IMR-90 (cell line): ENCODE results near the gene MROH8. TPM values are rescaled to one million over a fixed set of nuclear protein-coding genes. Genes with fewer than 3 reads are reported as not detected.

Experiments
- ATAC-seq: fragments of 200-7000 bp; cut with Tn5 transposase; 2 replicates; pipeline ENCODE4 v1.9.1; 2020; ENCODE audit warnings: low read depth, mild to moderate bottlenecking, moderate library complexity
- BruUV-seq: library from RNA; stranded (reverse); fragments of 400-500 nt; replicated peaks from 2 replicates; lab custom pipeline; 2021; lab: Mats Ljungman, UMichigan
- CTCF ChIA-PET: fragments of 300-600 bp; formaldehyde crosslinking; extraction: SDS; loops from one replicate; lab custom pipeline; 2021; ENCODE audit warnings: antibody characterized with exemption; lab: Yijun Ruan, JAX
- POLR2A ChIA-PET: fragments of 300-600 bp; sonication (Branson Sonifier 250); formaldehyde crosslinking; loops from one replicate; lab custom pipeline; 2022; ENCODE audit warnings: antibody characterized with exemption; ENCODE audit not compliant: unreplicated experiment; lab: Charles Lee
- DNase-seq: peaks from one replicate; pipeline ENCODE4 v3.0.0; 2013
- H2AFZ ChIP-seq: replicated peaks from 2 replicates; pipeline ENCODE3; 2013; ENCODE audit warnings: low read length, mild to moderate bottlenecking; ENCODE audit not compliant: poor library complexity
- H2AK5ac ChIP-seq: 2 replicates; pipeline ENCODE4 v1.6.1; 2013; ENCODE audit warnings: low read depth, low read length, inconsistent platforms
- H2AK9ac ChIP-seq: replicated peaks from 2 replicates; pipeline ENCODE3; 2013; ENCODE audit warnings: mild to moderate bottlenecking, low read depth, low read length, moderate library complexity; ENCODE audit not compliant: poor library complexity
- H2BK120ac ChIP-seq: 2 replicates; pipeline ENCODE4 v1.6.1; 2013; ENCODE audit warnings: low read depth, low read length, inconsistent platforms
- H2BK15ac ChIP-seq: 3 replicates; pipeline ENCODE4 v1.6.1; 2013; ENCODE audit warnings: low read depth, low read length, inconsistent platforms
- H2BK20ac ChIP-seq: 2 replicates; pipeline ENCODE4 v1.6.1; 2013; ENCODE audit warnings: low read depth, mild to moderate bottlenecking, inconsistent platforms, low read length, moderate library complexity
- H2BK5ac ChIP-seq: 2 replicates; pipeline ENCODE4 v1.6.1; 2013; ENCODE audit warnings: mild to moderate bottlenecking, low read depth, low read length, inconsistent platforms; ENCODE audit not compliant: poor library complexity, severe bottlenecking
- H3K14ac ChIP-seq: replicated peaks from 2 replicates; pipeline ENCODE4 v1.6.1; 2013; ENCODE audit warnings: low read depth, low read length, inconsistent platforms
- H3K18ac ChIP-seq: 2 replicates; pipeline ENCODE4 v1.6.1; 2013; ENCODE audit warnings: low read depth, low read length, control low read depth
- H3K23ac ChIP-seq: 2 replicates; pipeline ENCODE4 v1.6.1; 2013; ENCODE audit warnings: low read depth, low read length, inconsistent platforms
- H3K27ac ChIP-seq: 2 replicates; pipeline ENCODE4 v1.5.1; 2013; ENCODE audit warnings: mild to moderate bottlenecking, control low read depth, low read length; ENCODE audit not compliant: insufficient read depth
- H3K27me3 ChIP-seq: 2 replicates; pipeline ENCODE4 v1.6.1; 2013; ENCODE audit warnings: low read length; ENCODE audit not compliant: control insufficient read depth, insufficient read depth
- H3K36me3 ChIP-seq: 2 replicates; pipeline ENCODE4 v1.6.1; 2013; ENCODE audit warnings: low read length, mixed read lengths; ENCODE audit not compliant: control insufficient read depth, insufficient read depth
- H3K4ac ChIP-seq: 2 replicates; pipeline ENCODE4 v1.6.1; 2013; ENCODE audit warnings: low read depth, low read length, inconsistent platforms
- H3K4me1 ChIP-seq: 2 replicates; pipeline ENCODE4 v1.6.1; 2013; ENCODE audit warnings: low read length, mixed read lengths; ENCODE audit not compliant: control insufficient read depth, insufficient read depth
- H3K4me2 ChIP-seq: 2 replicates; pipeline ENCODE4 v1.6.1; 2013; ENCODE audit warnings: low read depth, mild to moderate bottlenecking, control low read depth, low read length, moderate library complexity
- H3K4me3 ChIP-seq: 2 replicates; pipeline ENCODE4 v1.5.1; 2013; ENCODE audit warnings: low read depth, mild to moderate bottlenecking, control low read depth, low read length, moderate library complexity; ENCODE audit not compliant: insufficient read depth
- H3K56ac ChIP-seq: 2 replicates; pipeline ENCODE4 v1.6.1; 2013; ENCODE audit warnings: low read length, inconsistent platforms; ENCODE audit not compliant: insufficient read depth; ENCODE audit errors: extremely low read depth
- H3K79me1 ChIP-seq, 2 experiments: 2 replicates each; pipeline ENCODE4 v1.6.1; 2013; ENCODE audit warnings: low read length in 2 of 2, inconsistent platforms in 1 of 2, low read depth in 1 of 2
- H3K9ac ChIP-seq: 2 replicates; pipeline ENCODE4 v1.6.1; 2013; ENCODE audit warnings: low read depth, low read length, control low read depth
- H3K9me1 ChIP-seq: 2 replicates; pipeline ENCODE4 v1.6.1; 2013; ENCODE audit warnings: low read length, inconsistent platforms; ENCODE audit not compliant: insufficient read depth
- H3K9me3 ChIP-seq: 2 replicates; pipeline ENCODE4 v1.6.1; 2013; ENCODE audit warnings: low read length; ENCODE audit not compliant: control insufficient read depth, insufficient read depth
- H4K20me1 ChIP-seq: 2 replicates; pipeline ENCODE4 v1.6.1; 2013; ENCODE audit warnings: low read length, inconsistent platforms; ENCODE audit not compliant: insufficient read depth
- H4K5ac ChIP-seq: 2 replicates; pipeline ENCODE4 v1.6.1; 2013; ENCODE audit warnings: mild to moderate bottlenecking, low read depth, low read length, control low read depth
- H4K8ac ChIP-seq, 2 experiments: 2 replicates each; pipeline ENCODE4 v1.6.1; 2013; ENCODE audit warnings: low read depth in 2 of 2, low read length in 2 of 2, control low read depth in 1 of 2, inconsistent platforms in 1 of 2
- H4K91ac ChIP-seq: 2 replicates; pipeline ENCODE4 v1.6.1; 2013; ENCODE audit warnings: low read depth, low read length, inconsistent platforms; ENCODE audit not compliant: insufficient read depth
- BHLHE40 ChIP-seq: fragments of 150-350 bp; IDR thresholded peaks from 2 replicates; pipeline ENCODE4 v1.6.1; 2016; ENCODE audit warnings: mild to moderate bottlenecking, low read depth, low read length
- CEBPB ChIP-seq: IDR thresholded peaks from 2 replicates; pipeline ENCODE4 v1.6.1; 2012; ENCODE audit warnings: low read depth, low read length, improper control_type of control experiment
- CHD1 ChIP-seq: IDR thresholded peaks from 2 replicates; pipeline ENCODE4 v1.6.1; 2012; ENCODE audit warnings: low read depth, low read length, improper control_type of control experiment
- ELK1 ChIP-seq: fragments of 150-350 bp; IDR thresholded peaks from 2 replicates; pipeline ENCODE4 v1.6.1; 2016; ENCODE audit warnings: low read depth, mild to moderate bottlenecking, low read length, moderate library complexity, borderline replicate concordance
- FOS ChIP-seq: fragments of 150-350 bp; IDR thresholded peaks from 2 replicates; pipeline ENCODE4 v1.6.1; 2016; ENCODE audit warnings: low read depth, low read length
- MAFK ChIP-seq: IDR thresholded peaks from 2 replicates; pipeline ENCODE4 v1.6.1; 2012; ENCODE audit warnings: low read depth, low read length, improper control_type of control experiment
- MAZ ChIP-seq: IDR thresholded peaks from 2 replicates; pipeline ENCODE4 v1.6.1; 2012; ENCODE audit warnings: low read depth, mild to moderate bottlenecking, low read length, improper control_type of control experiment, moderate library complexity, borderline replicate concordance
- MXI1 ChIP-seq: IDR thresholded peaks from 2 replicates; pipeline ENCODE4 v1.6.1; 2012; ENCODE audit warnings: low read depth, mild to moderate bottlenecking, low read length, moderate library complexity, borderline replicate concordance
- NFE2L2 ChIP-seq: fragments of 150-350 bp; IDR thresholded peaks from 2 replicates; pipeline ENCODE4 v1.6.1; 2016; ENCODE audit warnings: low read depth, mild to moderate bottlenecking, low read length
- RAD21 ChIP-seq: IDR thresholded peaks from 2 replicates; pipeline ENCODE4 v1.6.1; 2012; ENCODE audit warnings: low read length, improper control_type of control experiment
- USF2 ChIP-seq: fragments of 150-350 bp; IDR thresholded peaks from 2 replicates; pipeline ENCODE4 v1.6.1; 2017; ENCODE audit warnings: mild to moderate bottlenecking, antibody characterized with exemption, low read length, low read depth
- dilution Hi-C: fragments of 300-500 bp; cut with HindIII; formaldehyde crosslinking; loops from one replicate; pipeline ENCODE4 v1.14.3; 2018; ENCODE audit warnings: low sequenced_read_pairs; ENCODE audit not compliant: unreplicated experiment
- in situ Hi-C: fragments of 300-500 bp; cut with MboI; formaldehyde crosslinking; loops from 3 replicates; pipeline ENCODE4 v1.14.3; 2019; ENCODE audit warnings: low sequenced_read_pairs, inconsistent platforms, mixed read lengths
- intact Hi-C: fragments of 100-400 bp; cut with micrococcal nuclease; formaldehyde crosslinking; loops from 2 replicates; pipeline ENCODE4 v1.10.0; 2022
- polyA plus RNA-seq, 3 experiments: library from polyadenylated mRNA; depleted of rRNA; stranded (reverse); fragments of >200 nt; gene quantifications; 2 replicates each; pipeline ENCODE4 v1.2.3, GENCODE V29; 2012; ENCODE audit warnings: low replicate concordance in 1 of 3
- total RNA-seq: library from RNA; depleted of rRNA; stranded (reverse); fragments of >200 nt; gene quantifications from 2 replicates; pipeline ENCODE4 v1.2.3, GENCODE V29; 2012

The MROH8 gene
- total and polyA plus RNA-seq, 2 of the 4 experiments (the other 2 are of a cell fraction) = 1.3 to 1.8 TPM

DNA sequence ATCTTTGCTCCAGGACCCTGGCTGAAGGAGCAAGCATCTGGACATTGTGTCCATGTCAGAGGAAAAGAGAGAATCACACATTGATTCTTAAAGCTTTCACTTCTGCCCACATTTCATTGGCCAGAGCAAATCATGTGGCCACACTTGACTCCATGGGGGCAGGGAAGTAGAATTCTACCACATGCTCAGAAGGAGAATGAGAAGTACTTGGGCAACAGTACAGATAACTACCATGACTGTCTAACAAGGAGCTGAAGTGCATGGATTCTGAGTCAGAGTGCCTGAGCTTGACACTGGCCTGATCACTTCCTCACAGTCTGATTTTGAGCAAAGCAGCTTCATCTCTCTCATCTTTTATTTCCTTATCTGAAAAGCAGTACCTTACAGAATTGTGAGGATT is 43.7 kb upstream of the MROH8 start:
- no TSS peak for BruUV-seq
- ChIA-PET POLR2A (interaction anchor here (0.5 to 0.6 kb wide), 2 partner anchors 11 to 319 kb away, joined by 3 read pairs; no protein-coding TSS in a partner anchor), CTCF (interaction anchor here (0.6 to 1.0 kb wide), 2 partner anchors 59 to 176 kb away, joined by 3 read pairs; no protein-coding TSS in a partner anchor)
- H3K18ac ChIP-seq = no peak overlapping the region; the same call in 1 of the 2 replicates
- TF ChIP-seq MAZ (0 out of 2 replicates have a peak, but pooled peaks have one; percentile 27), NFE2L2 (no peak), USF2 (peak; percentile 95), CEBPB (peak; percentile 90), RAD21 (peak; percentile 6; the same call in 1 of the 2 replicates), MXI1 (peak; percentile 87), ELK1 (no peak), CHD1 (no peak), BHLHE40 (no peak), MAFK (no peak), FOS (peak; percentile 30; the same call in 1 of the 2 replicates)
- peaks cover 2% of the 10 kb centered on the region; the same call in 1 of the 2 replicates for H3K4me1 ChIP-seq
- H2BK120ac ChIP-seq = no peak overlapping the region
- H3K4me3 ChIP-seq = no peak overlapping the region
- H3K4me2 ChIP-seq = peak overlapping the region; percentile 71; the same call in 1 of the 2 replicates
- no peaks in the 10 kb centered on the region for H3K27me3 ChIP-seq
- peak overlapping the region in 1 of 2 experiments; percentile 81; a peak in 2 of 4 replicates for H4K8ac ChIP-seq
- H3K4ac ChIP-seq = no peak overlapping the region
- no peak overlapping the region for H2AK9ac ChIP-seq
- no peaks in the 10 kb centered on the region for H3K9me3 ChIP-seq
- H3K23ac ChIP-seq = no peak overlapping the region
- H3K14ac ChIP-seq = no peak overlapping the region; the same call in 1 of the 2 replicates
- H2AK5ac ChIP-seq = no peak overlapping the region
- no peak overlapping the region for H3K56ac ChIP-seq
- DNase-seq (peak; percentile 95), ATAC-seq (peak; percentile 99)
- H3K9ac ChIP-seq = no peak overlapping the region; the same call in 1 of the 2 replicates
- no peak overlapping the region for H2BK20ac ChIP-seq
- in situ Hi-C loops (no loop called here), intact Hi-C loops (no loop called here), dilution Hi-C loops (no loop called here)
- H4K91ac ChIP-seq = no peak overlapping the region
- peaks cover 2% of the 10 kb centered on the region; the same call in 1 of the 2 replicates for H3K9me1 ChIP-seq
- H3K36me3 ChIP-seq = peaks cover 33% of the 10 kb centered on the region
- no peak overlapping the region for H3K27ac ChIP-seq
- no peak overlapping the region for H2BK15ac ChIP-seq
- peaks cover 19 to 27% of the 10 kb centered on the region in 2 experiments for H3K79me1 ChIP-seq
- peak overlapping the region; percentile 63 for H2BK5ac ChIP-seq
- no peaks in the 10 kb centered on the region for H4K20me1 ChIP-seq
- H2AFZ ChIP-seq = peak overlapping the region; percentile 1
- H4K5ac ChIP-seq = peak overlapping the region; percentile 66; the same call in 1 of the 2 replicates
